ENCODE measurements around the gene SEPTIN3.

Gene SEPTIN3

GRCh38 chr22:41968601-41969000 is 642 bp upstream of the SEPTIN3 start:
- intact Hi-C loops (cut with DNase I), result loop anchor here (10.0 kb wide), 1 partner anchor 106 kb away; the partner anchor contains the start of genes NAGA, PHETA2 and SMDT1
- DNase-seq, result no peak

GRCh38 chr22:41970601-41971000 is 1.4 kb downstream of the SEPTIN3 start:
- no peak for DNase-seq
- intact Hi-C loops (cut with DNase I), result no loop called here

- intact Hi-C loops (cut with DNase I), result no loop called here
- no peak for DNase-seq
These were observed 2.2 kb downstream of the SEPTIN3 start for GRCh38 chr22:41971431-41971830.

GRCh38 chr22:41974691-41975290 is 5.5 kb downstream of the SEPTIN3 start:
- peak in 8 of 42 donors; percentile 31 to 69 (median 58) for DNase-seq
- intact Hi-C loops (cut with DNase I), result no loop called here

GRCh38 chr22:41975299-41976069 is 6.2 kb downstream of the SEPTIN3 start:
- no peak for DNase-seq
- intact Hi-C loops (cut with DNase I), result no loop called here

- intact Hi-C loops (cut with DNase I), result no loop called here
These were observed 7.0 kb downstream of the SEPTIN3 start for GRCh38 chr22:41976070-41976901.

GRCh38 chr22:41976961-41977566 is 7.8 kb downstream of the SEPTIN3 start:
- intact Hi-C loops (cut with DNase I), result no loop called here
- peak in 14 of 42 donors; percentile 23 to 58 (median 38) for DNase-seq

More at GRCh38 chr22:41976070-41976901, 7.0 kb downstream of the SEPTIN3 start:
- DNase-seq, result peak in 39 of 42 donors; percentile 36 to 87 (median 76)

GRCh38 chr22:41978732-41979131 is 9.5 kb downstream of the SEPTIN3 start:
- intact Hi-C loops (cut with DNase I), result no loop called here
- DNase-seq, result peak in 1 of 42 donors; percentile 27

- intact Hi-C loops (cut with DNase I), result no loop called here
- DNase-seq, result peak in 18 of 42 donors; percentile 18 to 60 (median 44)
These were observed 10.4 kb downstream of the SEPTIN3 start for GRCh38 chr22:41979423-41980250.

- no peak for DNase-seq
- intact Hi-C loops (cut with DNase I), result no loop called here
These were observed 13.6 kb downstream of the SEPTIN3 start for GRCh38 chr22:41982865-41983264.

GRCh38 chr22:41983513-41984405 is 14.5 kb downstream of the SEPTIN3 start:
- intact Hi-C loops (cut with DNase I), result no loop called here
- no peak for DNase-seq

- no peak for DNase-seq
- intact Hi-C loops (cut with DNase I), result no loop called here
These were observed 18.0 kb downstream of the SEPTIN3 start for GRCh38 chr22:41987276-41987675.

- DNase-seq, result no peak
- intact Hi-C loops (cut with DNase I), result no loop called here
These were observed 20.0 kb downstream of the SEPTIN3 start for GRCh38 chr22:41989246-41989645.

GRCh38 chr22:41991111-41991510 is 21.9 kb downstream of the SEPTIN3 start:
- peak in 3 of 42 donors; percentile 3 to 7 (median 4) for DNase-seq
- intact Hi-C loops (cut with DNase I), result no loop called here

GRCh38 chr22:41992496-41992895 is 23.3 kb downstream of the SEPTIN3 start:
- intact Hi-C loops (cut with DNase I), result no loop called here
- DNase-seq, result peak in 3 of 42 donors; percentile 7 to 12 (median 12)

GRCh38 chr22:41995211-41995610 is 26.0 kb downstream of the SEPTIN3 start:
- intact Hi-C loops (cut with DNase I), result no loop called here
- peak in 2 of 42 donors; percentile 15 to 16 for DNase-seq

GRCh38 chr22:41996826-41997225 is 27.6 kb downstream of the SEPTIN3 start:
- intact Hi-C loops (cut with DNase I), result no loop called here
- DNase-seq, result peak in 2 of 42 donors; percentile 30 to 37

Data from head of caudate nucleus (tissue), 42 donors.